ENCODE measurements around the gene CCT7. TPM values are rescaled to one million over a fixed set of nuclear protein-coding genes. Genes with fewer than 3 reads are reported as not detected.

The CCT7 gene
- total RNA-seq, 3 donors from 2014 or later (not counting 1 experiment from before 2014, with no cell fraction given), result 82.3 to 114 (median 112) TPM

DNA sequence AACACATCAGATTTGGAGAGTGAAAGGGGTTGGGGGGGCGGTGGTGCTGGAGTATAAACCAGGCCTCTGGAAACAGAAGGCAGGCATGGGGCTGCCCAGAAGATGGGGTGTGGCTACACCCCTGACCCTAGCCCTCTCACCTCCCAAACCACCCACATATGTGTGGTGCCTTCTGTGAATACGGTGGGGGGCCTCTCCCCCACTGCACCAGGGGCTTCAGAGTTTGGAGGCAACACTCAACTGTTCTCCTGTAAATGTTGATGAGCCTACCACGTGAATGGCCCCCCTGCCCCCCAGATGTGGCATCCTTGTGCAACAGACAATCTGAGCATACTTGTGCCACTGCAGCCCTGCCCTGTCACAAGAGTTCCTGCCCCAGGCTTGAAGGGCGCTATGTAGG, 30.7 kb downstream of the CCT7 start:
- Mint-ChIP-seq H3K4me1 (peaks cover 7 to 10% of the 10 kb centered on the region in 2 donors), H3K27me3 (ENCODE audit: low read depth in 2 of 2) (no peaks in the 10 kb centered on the region), H3K27ac (no peak overlapping the region), H3K4me3 (no peak overlapping the region), H3K36me3 (no peaks in the 10 kb centered on the region), H3K9me3 (no peaks in the 10 kb centered on the region)
- DNase-seq, result no peak
- WGBS (ENCODE audit: insufficient coverage), result 92% methylated on average over 3 of the region's 4 CpGs
- H3K4me3 ChIP-seq (ENCODE audit: low read length), result no peak overlapping the region
- intact Hi-C loops (cut with micrococcal nuclease), result no loop called here
- H3K27ac ChIP-seq (ENCODE audit: low read length), result no peak overlapping the region
- peaks cover 7% of the 10 kb centered on the region for H3K4me1 ChIP-seq (ENCODE audit: control insufficient read depth, insufficient read depth, low read length)
- no peak for ATAC-seq
- H3K9me3 ChIP-seq (ENCODE audit: control insufficient read depth, insufficient read depth, low read length), result no peaks in the 10 kb centered on the region
- TF ChIP-seq, protein P1, sequence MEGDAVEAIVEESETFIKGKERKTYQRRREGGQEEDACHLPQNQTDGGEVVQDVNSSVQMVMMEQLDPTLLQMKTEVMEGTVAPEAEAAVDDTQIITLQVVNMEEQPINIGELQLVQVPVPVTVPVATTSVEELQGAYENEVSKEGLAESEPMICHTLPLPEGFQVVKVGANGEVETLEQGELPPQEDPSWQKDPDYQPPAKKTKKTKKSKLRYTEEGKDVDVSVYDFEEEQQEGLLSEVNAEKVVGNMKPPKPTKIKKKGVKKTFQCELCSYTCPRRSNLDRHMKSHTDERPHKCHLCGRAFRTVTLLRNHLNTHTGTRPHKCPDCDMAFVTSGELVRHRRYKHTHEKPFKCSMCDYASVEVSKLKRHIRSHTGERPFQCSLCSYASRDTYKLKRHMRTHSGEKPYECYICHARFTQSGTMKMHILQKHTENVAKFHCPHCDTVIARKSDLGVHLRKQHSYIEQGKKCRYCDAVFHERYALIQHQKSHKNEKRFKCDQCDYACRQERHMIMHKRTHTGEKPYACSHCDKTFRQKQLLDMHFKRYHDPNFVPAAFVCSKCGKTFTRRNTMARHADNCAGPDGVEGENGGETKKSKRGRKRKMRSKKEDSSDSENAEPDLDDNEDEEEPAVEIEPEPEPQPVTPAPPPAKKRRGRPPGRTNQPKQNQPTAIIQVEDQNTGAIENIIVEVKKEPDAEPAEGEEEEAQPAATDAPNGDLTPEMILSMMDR (IDR thresholded peaks at IDR 0.05), result no peak
- H3K36me3 ChIP-seq (ENCODE audit: control insufficient read depth, insufficient read depth, low read length), result peaks cover under 1% of the 10 kb centered on the region
- no peaks in the 10 kb centered on the region for H3K27me3 ChIP-seq (ENCODE audit: control insufficient read depth, insufficient read depth, low read length)

- H3K27me3 Mint-ChIP-seq (ENCODE audit: low read depth in 2 of 2), result no peaks in the 10 kb centered on the region
- WGBS (ENCODE audit: insufficient coverage), result 97% methylated on average over 28 of the region's 28 CpGs
- no peak for DNase-seq
- peaks cover 7 to 10% of the 10 kb centered on the region in 2 donors for H3K4me1 Mint-ChIP-seq
- H3K27ac ChIP-seq (ENCODE audit: low read length), result no peak overlapping the region
- H3K4me3 ChIP-seq (ENCODE audit: low read length), result no peak overlapping the region
- intact Hi-C loops (cut with micrococcal nuclease), result no loop called here
- no peaks in the 10 kb centered on the region for H3K36me3 Mint-ChIP-seq
- H3K4me3 Mint-ChIP-seq, result no peak overlapping the region
- H3K27ac Mint-ChIP-seq, result no peak overlapping the region
- H3K9me3 Mint-ChIP-seq, result no peaks in the 10 kb centered on the region
- TF ChIP-seq, protein P1 (IDR thresholded peaks at IDR 0.05), result no peak
- no peaks in the 10 kb centered on the region for H3K9me3 ChIP-seq (ENCODE audit: control insufficient read depth, insufficient read depth, low read length)
- H3K4me1 ChIP-seq (ENCODE audit: control insufficient read depth, insufficient read depth, low read length), result peaks cover 8% of the 10 kb centered on the region
- H3K27me3 ChIP-seq (ENCODE audit: control insufficient read depth, insufficient read depth, low read length), result no peaks in the 10 kb centered on the region
- no peak for ATAC-seq
- H3K36me3 ChIP-seq (ENCODE audit: control insufficient read depth, insufficient read depth, low read length), result no peaks in the 10 kb centered on the region
Measured at GRCh38 chr2:73265298-73266060, 31.4 kb downstream of the CCT7 start.

- no peaks in the 10 kb centered on the region for H3K27me3 ChIP-seq (ENCODE audit: control insufficient read depth, insufficient read depth, low read length)
- H3K27ac ChIP-seq (ENCODE audit: low read length), result no peak overlapping the region
- TF ChIP-seq, protein P1 (IDR thresholded peaks at IDR 0.05), result no peak
- peaks cover 8% of the 10 kb centered on the region for H3K4me1 ChIP-seq (ENCODE audit: control insufficient read depth, insufficient read depth, low read length)
- no peaks in the 10 kb centered on the region for H3K36me3 ChIP-seq (ENCODE audit: control insufficient read depth, insufficient read depth, low read length)
- Mint-ChIP-seq H3K27ac (no peak overlapping the region), H3K27me3 (ENCODE audit: low read depth in 2 of 2) (no peaks in the 10 kb centered on the region), H3K4me3 (no peak overlapping the region), H3K36me3 (no peaks in the 10 kb centered on the region), H3K4me1 (peaks cover 10 to 14% of the 10 kb centered on the region in 2 donors), H3K9me3 (no peaks in the 10 kb centered on the region)
- H3K4me3 ChIP-seq (ENCODE audit: low read length), result no peak overlapping the region
- 97% methylated on average over 26 of the region's 26 CpGs for WGBS (ENCODE audit: insufficient coverage)
- DNase-seq (no peak), ATAC-seq (no peak)
- no peaks in the 10 kb centered on the region for H3K9me3 ChIP-seq (ENCODE audit: control insufficient read depth, insufficient read depth, low read length)
- intact Hi-C loops (cut with micrococcal nuclease), result no loop called here
Measured at GRCh38 chr2:73266061-73266901, 32.2 kb downstream of the CCT7 start.

All from natural killer cell (primary cell).